Vagina (tissue), 2 donors: ENCODE data around the gene NPTX1. TPM values are rescaled to one million over a fixed set of nuclear protein-coding genes. Genes with fewer than 3 reads are reported as not detected.

Source experiments
- DNase-seq, 2 donors: peaks; one replicate each; pipeline ENCODE4 v3.0.0-alpha.2; 2017; ENCODE audit errors: extremely low spot score in 2 of 2
- H3K27ac ChIP-seq: fragments of 200-600 bp; sonication (generic); one replicate; pipeline ENCODE4 v1.5.1; 2019
- H3K27me3 ChIP-seq: fragments of 200-600 bp; sonication (generic); one replicate; pipeline ENCODE4 v1.5.1; 2019
- H3K36me3 ChIP-seq, 2 donors: fragments of 200-600 bp; sonication (generic); one replicate each; pipeline ENCODE4 v1.5.1; 2017 to 2019
- H3K4me1 ChIP-seq: fragments of 200-600 bp; sonication (generic); one replicate; pipeline ENCODE4 v1.5.1; 2019
- H3K4me3 ChIP-seq, 2 donors: fragments of 200-600 bp; sonication (generic); 1 replicate in 1 of 2; 2 replicates in 1 of 2; pipeline ENCODE4 v1.5.1; 2016 to 2019
- H3K9me3 ChIP-seq: fragments of 200-600 bp; sonication (generic); one replicate; pipeline ENCODE4 v1.5.1; 2019
- POLR2A ChIP-seq, 2 donors: fragments of 450-650 bp; IDR thresholded peaks; one replicate each; pipeline ENCODE4 v1.6.1; 2017; ENCODE audit warnings: antibody characterized with exemption in 2 of 2, mild to moderate bottlenecking in 2 of 2, moderate library complexity in 2 of 2
- POLR2AphosphoS5 ChIP-seq, 2 donors: sonication (generic); formaldehyde crosslinking; IDR thresholded peaks; one replicate each; pipeline ENCODE4 v1.9.0; 2017; ENCODE audit warnings: antibody characterized with exemption in 2 of 2, mild to moderate bottlenecking in 2 of 2, low read depth in 1 of 2; ENCODE audit not compliant: insufficient read depth in 1 of 2
- intact Hi-C: fragments of 100-400 bp; cut with DNase I; formaldehyde crosslinking; loops from one replicate; pipeline ENCODE4 v1.15.1; 2023
- total RNA-seq: library from RNA; depleted of rRNA; stranded (reverse); fragments of >200 nt; gene quantifications from one replicate; pipeline ENCODE4 v1.2.3, GENCODE V29; 2016
- TF ChIP-seq, protein P1 (sequence below), 3 experiments: fragments of 450-650 bp in 2 of 3; fragments of 200-600 bp in 1 of 3; sonication (generic) in 1 of 3; IDR thresholded peaks; one replicate each; pipeline ENCODE4 v1.5.1; 2017 to 2019; ENCODE audit warnings: antibody characterized with exemption in 3 of 3, mild to moderate bottlenecking in 2 of 3, moderate library complexity in 2 of 3

Gene NPTX1
- total RNA-seq, 1 donor from 2014 or later, result 0.49 TPM

GRCh38 chr17:80443916-80444643 is 32.3 kb downstream of the NPTX1 start:
- no peaks in the 10 kb centered on the region for H3K36me3 ChIP-seq
- H3K9me3 ChIP-seq, result no peaks in the 10 kb centered on the region
- no peak overlapping the region for H3K4me3 ChIP-seq
- no peaks in the 10 kb centered on the region for H3K27me3 ChIP-seq
- DNase-seq, result no peak
- TF ChIP-seq, protein P1, sequence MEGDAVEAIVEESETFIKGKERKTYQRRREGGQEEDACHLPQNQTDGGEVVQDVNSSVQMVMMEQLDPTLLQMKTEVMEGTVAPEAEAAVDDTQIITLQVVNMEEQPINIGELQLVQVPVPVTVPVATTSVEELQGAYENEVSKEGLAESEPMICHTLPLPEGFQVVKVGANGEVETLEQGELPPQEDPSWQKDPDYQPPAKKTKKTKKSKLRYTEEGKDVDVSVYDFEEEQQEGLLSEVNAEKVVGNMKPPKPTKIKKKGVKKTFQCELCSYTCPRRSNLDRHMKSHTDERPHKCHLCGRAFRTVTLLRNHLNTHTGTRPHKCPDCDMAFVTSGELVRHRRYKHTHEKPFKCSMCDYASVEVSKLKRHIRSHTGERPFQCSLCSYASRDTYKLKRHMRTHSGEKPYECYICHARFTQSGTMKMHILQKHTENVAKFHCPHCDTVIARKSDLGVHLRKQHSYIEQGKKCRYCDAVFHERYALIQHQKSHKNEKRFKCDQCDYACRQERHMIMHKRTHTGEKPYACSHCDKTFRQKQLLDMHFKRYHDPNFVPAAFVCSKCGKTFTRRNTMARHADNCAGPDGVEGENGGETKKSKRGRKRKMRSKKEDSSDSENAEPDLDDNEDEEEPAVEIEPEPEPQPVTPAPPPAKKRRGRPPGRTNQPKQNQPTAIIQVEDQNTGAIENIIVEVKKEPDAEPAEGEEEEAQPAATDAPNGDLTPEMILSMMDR (IDR thresholded peaks at IDR 0.05), result no peak
- no peak for TF ChIP-seq POLR2AphosphoS5 (IDR thresholded peaks at IDR 0.05; ENCODE audit: insufficient read depth in 1 of 2, low read depth in 1 of 2)
- no peak for TF ChIP-seq POLR2A (IDR thresholded peaks at IDR 0.05)
- H3K27ac ChIP-seq, result no peak overlapping the region
- intact Hi-C loops, result loop anchor here (10.0 kb wide), 1 partner anchor 661 kb away; no protein-coding TSS in a partner anchor
- H3K4me1 ChIP-seq, result no peaks in the 10 kb centered on the region

GRCh38 chr17:80443498-80443897 is 32.9 kb downstream of the NPTX1 start:
- Histone ChIP-seq H3K9me3 (no peaks in the 10 kb centered on the region), H3K27ac (no peak overlapping the region), H3K36me3 (no peaks in the 10 kb centered on the region), H3K4me3 (no peak overlapping the region), H3K27me3 (no peaks in the 10 kb centered on the region), H3K4me1 (no peaks in the 10 kb centered on the region)
- DNase-seq, result no peak
- intact Hi-C loops, result loop anchor here (10.0 kb wide), 1 partner anchor 661 kb away; no protein-coding TSS in a partner anchor
- TF ChIP-seq, protein P1 (IDR thresholded peaks at IDR 0.05), result no peak
- TF ChIP-seq POLR2AphosphoS5 (IDR thresholded peaks at IDR 0.05; ENCODE audit: insufficient read depth in 1 of 2, low read depth in 1 of 2) (no peak), POLR2A (IDR thresholded peaks at IDR 0.05) (no peak)

DNA sequence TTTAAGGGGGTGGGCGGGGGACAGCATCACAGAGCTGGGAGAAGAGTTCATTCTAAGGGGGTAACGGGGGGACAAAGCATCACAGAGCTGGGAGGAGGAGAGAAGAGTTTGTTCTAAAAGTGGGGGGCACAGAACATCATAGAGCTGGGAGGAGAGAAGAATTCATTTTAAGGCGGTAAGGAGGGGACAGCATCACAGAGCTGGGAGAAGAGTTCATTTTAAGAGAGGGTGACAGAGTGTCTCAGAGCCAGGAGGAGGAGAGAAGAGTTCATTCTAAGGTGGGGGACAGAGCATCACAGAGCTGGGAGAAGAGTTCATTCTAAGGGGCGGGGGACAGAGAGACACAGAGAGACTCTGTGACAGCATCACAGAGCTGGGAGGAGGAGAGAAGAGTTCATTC is 33.6 kb downstream of the NPTX1 start:
- H3K4me3 ChIP-seq, result no peak overlapping the region
- TF ChIP-seq POLR2AphosphoS5 (IDR thresholded peaks at IDR 0.05; ENCODE audit: insufficient read depth in 1 of 2, low read depth in 1 of 2) (no peak), POLR2A (IDR thresholded peaks at IDR 0.05) (no peak)
- TF ChIP-seq, protein P1 (IDR thresholded peaks at IDR 0.05), result no peak
- no peaks in the 10 kb centered on the region for H3K27me3 ChIP-seq
- H3K9me3 ChIP-seq, result no peaks in the 10 kb centered on the region
- no peak for DNase-seq
- H3K36me3 ChIP-seq, result no peaks in the 10 kb centered on the region
- intact Hi-C loops, result loop anchor here (10.0 kb wide), 1 partner anchor 662 kb away; no protein-coding TSS in a partner anchor
- no peaks in the 10 kb centered on the region for H3K4me1 ChIP-seq
- no peak overlapping the region for H3K27ac ChIP-seq

DNA sequence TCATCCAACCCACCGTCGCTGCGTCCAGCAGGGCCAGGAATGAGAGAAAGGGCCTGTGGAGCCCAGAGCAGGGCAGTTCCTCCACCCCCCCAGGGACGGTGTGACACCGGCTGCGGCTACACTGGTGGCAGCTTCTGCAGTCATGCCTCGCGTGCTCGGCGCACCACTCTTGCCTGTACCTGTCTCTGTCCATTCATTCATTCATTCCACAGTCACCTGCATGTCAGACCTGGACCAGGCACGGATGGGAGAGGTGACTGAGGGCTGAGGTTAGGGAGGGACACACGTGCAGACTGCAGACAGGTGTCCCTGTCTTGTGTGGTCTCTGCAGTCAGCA is 34.1 kb downstream of the NPTX1 start:
- no peak overlapping the region for H3K27ac ChIP-seq
- DNase-seq, result no peak
- no peak for TF ChIP-seq POLR2A (IDR thresholded peaks at IDR 0.05)
- TF ChIP-seq POLR2AphosphoS5 (IDR thresholded peaks at IDR 0.05; ENCODE audit: insufficient read depth in 1 of 2, low read depth in 1 of 2), result no peak
- TF ChIP-seq, protein P1 (IDR thresholded peaks at IDR 0.05), result no peak
- H3K36me3 ChIP-seq, result no peaks in the 10 kb centered on the region
- no peaks in the 10 kb centered on the region for H3K9me3 ChIP-seq
- H3K27me3 ChIP-seq, result no peaks in the 10 kb centered on the region
- H3K4me1 ChIP-seq, result no peaks in the 10 kb centered on the region
- no peak overlapping the region for H3K4me3 ChIP-seq
- intact Hi-C loops, result loop anchor here (10.0 kb wide), 1 partner anchor 663 kb away; no protein-coding TSS in a partner anchor
